GM19455 (cell line): ENCODE results near the gene TTC5.
"Not testable (repeated sequence)": the region's sequence is repeated elsewhere in the genome, so short reads cannot be mapped to it uniquely, and the experiment has no call there.

Experiments
- ATAC-seq: cut with Tn5 transposase; IDR thresholded peaks from one replicate; pipeline ENCODE4 v1.9.1; 2021; ENCODE audit not compliant: unreplicated experiment

TTC5 gene

GRCh38 chr14:20306079-20306423 is 300 bp upstream of the TTC5 start:
- no peak for ATAC-seq

DNA sequence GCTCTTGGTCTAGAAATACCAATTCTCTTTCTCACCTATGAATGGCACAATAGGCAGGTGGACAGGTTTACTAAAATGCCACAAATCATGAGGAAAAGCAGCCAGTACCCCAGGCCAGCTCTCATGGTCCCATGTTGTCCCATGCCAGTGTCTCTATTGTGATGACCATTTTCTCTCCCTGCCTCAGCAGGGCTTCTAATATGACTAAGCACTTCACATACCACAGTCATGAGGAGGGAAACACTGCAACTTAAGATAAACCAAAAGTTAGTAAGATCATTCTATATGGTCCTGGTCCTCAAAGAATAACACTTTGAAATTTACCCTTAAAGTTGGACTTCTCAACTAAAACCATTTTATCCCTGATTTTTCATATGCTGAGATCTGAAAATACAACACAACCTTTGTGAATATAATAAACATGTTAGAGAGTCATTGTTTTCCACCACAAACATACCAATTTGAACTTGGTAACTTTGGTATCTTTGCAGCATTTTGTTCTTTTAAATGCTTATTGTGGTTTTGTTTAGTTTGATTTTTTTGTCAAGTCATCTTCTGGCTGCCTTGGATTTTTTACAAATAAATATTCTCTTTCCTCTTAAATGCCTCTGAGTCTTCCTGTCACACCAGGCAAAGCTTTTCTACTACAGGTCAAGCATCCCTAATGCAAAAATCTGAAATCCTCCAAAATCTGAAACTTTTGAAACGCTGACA is 3.6 kb downstream of the TTC5 start:
- no peak for ATAC-seq

- ATAC-seq, result no peak
Measured at GRCh38 chr14:20295067-20295466, 10.7 kb downstream of the TTC5 start.

- no peak for ATAC-seq
Measured at GRCh38 chr14:20294636-20295035, 11.1 kb downstream of the TTC5 start.

GRCh38 chr14:20281998-20282397 is 23.8 kb downstream of the TTC5 start:
- ATAC-seq, result not testable (repeated sequence)

DNA sequence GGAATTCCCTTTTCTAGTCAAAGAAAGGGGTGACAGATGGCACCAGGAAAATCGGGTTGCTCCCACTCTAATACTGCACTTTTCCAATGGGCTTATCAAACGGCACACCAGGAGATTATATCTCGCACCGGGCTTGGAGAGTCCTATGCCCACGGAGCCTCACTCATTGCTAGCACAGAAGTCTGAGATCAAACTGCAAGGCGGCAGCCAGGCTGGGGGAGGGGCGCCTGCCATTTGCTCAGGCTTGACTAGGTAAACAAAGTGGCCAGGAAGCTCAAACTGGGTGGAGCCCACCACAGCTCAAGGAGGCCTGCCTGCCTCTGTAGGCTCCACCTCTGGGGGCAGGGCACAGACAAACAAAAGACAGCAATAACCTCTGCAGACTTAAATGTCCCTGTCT is 25.5 kb downstream of the TTC5 start:
- ATAC-seq, result not testable (repeated sequence)

- no peak for ATAC-seq
Measured at GRCh38 chr14:20278414-20278813, 27.3 kb downstream of the TTC5 start.

- no peak for ATAC-seq
Measured at GRCh38 chr14:20277409-20277808, 28.3 kb downstream of the TTC5 start.

GRCh38 chr14:20274062-20274461 is 31.7 kb downstream of the TTC5 start:
- ATAC-seq, result no peak

- not testable (repeated sequence) for ATAC-seq
Measured at GRCh38 chr14:20264361-20264760, 41.4 kb downstream of the TTC5 start.

DNA sequence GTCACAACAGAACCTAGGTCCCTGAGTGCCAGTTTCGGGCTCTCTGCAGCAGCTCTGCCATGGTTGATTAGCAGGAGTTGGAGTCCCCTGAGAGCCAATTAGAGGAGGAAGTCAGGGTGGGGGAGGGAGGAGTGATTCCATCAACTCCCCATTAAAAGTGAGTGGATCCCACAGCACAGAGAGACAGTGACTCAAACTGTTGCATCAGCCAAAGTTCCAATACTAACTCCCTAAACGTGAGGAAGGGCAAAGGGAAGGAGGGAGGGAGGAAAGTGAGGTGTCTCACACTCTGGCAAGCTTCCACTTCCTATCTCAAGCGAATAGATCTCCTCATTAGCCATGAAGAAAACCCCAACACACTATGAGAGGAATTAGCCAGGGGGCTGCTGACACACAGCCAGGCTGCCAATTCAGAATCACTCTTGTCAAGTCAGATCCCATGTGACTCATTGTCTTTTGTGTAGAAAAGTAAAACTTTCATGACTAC is 43.1 kb downstream of the TTC5 start:
- no peak for ATAC-seq

- ATAC-seq, result no peak
Measured at GRCh38 chr14:20247646-20248246, 58.0 kb downstream of the TTC5 start.
